Measurements from ENCODE around the gene CCNYL1.

DNA sequence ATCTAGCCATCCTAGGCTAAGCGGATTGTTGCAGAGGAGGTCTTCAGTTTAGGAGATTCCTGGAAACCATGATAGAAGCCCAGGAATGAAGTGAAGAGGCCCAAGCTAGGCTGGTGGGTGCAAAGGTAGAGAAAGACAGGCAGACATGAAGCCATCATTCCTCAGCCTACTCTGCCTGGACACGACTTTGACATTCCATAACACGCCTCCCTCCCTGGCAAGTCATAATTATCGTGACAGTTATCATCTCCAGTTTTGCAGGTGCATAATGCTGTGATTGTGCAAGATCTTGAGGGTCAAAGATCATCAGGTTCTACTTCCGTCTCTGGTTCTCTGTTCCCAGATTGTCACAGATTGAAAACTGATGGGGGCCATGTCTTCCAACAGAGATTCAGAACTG lies 73.5 kb downstream of the CCNYL1 start:
- TF ChIP-seq, protein P1, sequence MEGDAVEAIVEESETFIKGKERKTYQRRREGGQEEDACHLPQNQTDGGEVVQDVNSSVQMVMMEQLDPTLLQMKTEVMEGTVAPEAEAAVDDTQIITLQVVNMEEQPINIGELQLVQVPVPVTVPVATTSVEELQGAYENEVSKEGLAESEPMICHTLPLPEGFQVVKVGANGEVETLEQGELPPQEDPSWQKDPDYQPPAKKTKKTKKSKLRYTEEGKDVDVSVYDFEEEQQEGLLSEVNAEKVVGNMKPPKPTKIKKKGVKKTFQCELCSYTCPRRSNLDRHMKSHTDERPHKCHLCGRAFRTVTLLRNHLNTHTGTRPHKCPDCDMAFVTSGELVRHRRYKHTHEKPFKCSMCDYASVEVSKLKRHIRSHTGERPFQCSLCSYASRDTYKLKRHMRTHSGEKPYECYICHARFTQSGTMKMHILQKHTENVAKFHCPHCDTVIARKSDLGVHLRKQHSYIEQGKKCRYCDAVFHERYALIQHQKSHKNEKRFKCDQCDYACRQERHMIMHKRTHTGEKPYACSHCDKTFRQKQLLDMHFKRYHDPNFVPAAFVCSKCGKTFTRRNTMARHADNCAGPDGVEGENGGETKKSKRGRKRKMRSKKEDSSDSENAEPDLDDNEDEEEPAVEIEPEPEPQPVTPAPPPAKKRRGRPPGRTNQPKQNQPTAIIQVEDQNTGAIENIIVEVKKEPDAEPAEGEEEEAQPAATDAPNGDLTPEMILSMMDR (IDR thresholded peaks at IDR 0.05), result no peak
- no peak for TF ChIP-seq POLR2A (IDR thresholded peaks at IDR 0.05)

All from thyroid gland (tissue), 4 donors.